NCI-H460 (cell line): ENCODE measurements around the gene ATP5ME. TPM values are rescaled to one million over a fixed set of nuclear protein-coding genes. Genes with fewer than 3 reads are reported as not detected.

Source experiments
- DNase-seq: peaks from one replicate; pipeline ENCODE4 v3.0.0-alpha.2; 2016; ENCODE audit warnings: low read depth; ENCODE audit errors: extremely low read depth
- total RNA-seq: library from RNA; depleted of rRNA; stranded (reverse); fragments of >200 nt; shearing (Covaris generic); gene quantifications from 2 replicates; pipeline ENCODE4 v1.2.3, GENCODE V29; 2014; rRNA removed

ATP5ME gene
- total RNA-seq, 1 experiment from 2014 or later: 307 TPM

GRCh38 chr4:624705-625590 lies 49.1 kb downstream of the ATP5ME start, which contains the start of gene PDE6B:
Gene PDE6B, plus strand, starts transcription at chr4:625573. Its CDS starts 54 bp downstream, at chr4:625627.
- DNase-seq: no peak

DNA sequence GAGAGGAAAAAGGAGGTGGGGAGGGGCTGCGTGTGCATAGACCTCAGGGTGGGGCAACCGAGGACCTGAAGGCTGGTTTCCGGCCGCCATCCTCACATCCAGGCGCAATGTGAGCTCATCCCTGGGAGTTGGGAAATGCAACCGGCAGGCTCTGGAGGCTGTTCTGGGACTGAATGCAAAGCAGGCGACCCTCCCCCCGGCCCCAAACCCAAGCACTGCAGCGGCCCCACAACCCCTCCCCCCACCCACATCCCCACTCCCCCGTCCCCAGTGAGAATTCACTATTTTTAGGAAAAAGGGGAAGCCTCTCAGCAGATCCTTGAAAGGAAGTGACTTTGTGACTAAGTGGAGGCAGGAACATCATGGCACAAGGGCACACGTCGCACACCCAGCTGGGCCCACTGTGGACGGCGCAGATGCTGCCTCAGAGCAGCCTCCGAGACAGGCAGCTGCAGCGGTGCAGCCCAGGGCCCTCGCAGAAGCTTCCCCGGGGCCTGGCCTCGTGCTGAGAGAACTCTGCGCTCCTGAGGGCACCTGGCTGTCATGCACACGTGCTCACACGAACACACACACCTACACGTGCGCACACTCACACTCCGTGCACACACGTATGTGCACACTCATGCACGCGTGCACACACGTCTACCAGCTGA lies 50.0 kb downstream of the ATP5ME start:
- no peak for DNase-seq

GRCh38 chr4:622996-623913 lies 50.8 kb downstream of the ATP5ME start:
- DNase-seq: no peak

Other genes starting within 250 kb of the ATP5ME start
- 30.9 and 43.0 TPM in 2 replicates for gene ZNF721, start 175.1 kb downstream of the ATP5ME start, total RNA-seq
- 27.0 and 36.0 TPM in 2 replicates for gene PIGG, start 175.1 kb downstream of the ATP5ME start, total RNA-seq
- not detected in 2 replicates for gene TMEM271, start 98.0 kb downstream of the ATP5ME start, total RNA-seq
- gene PDE6B, start 48.7 kb downstream of the ATP5ME start, total RNA-seq: not detected in 2 replicates
- gene MYL5, start 266 bp upstream of the ATP5ME start, total RNA-seq: 13.4 and 14.2 TPM in 2 replicates
- not detected in 2 replicates for gene SLC49A3, start 14.9 kb upstream of the ATP5ME start, total RNA-seq
- gene PCGF3, start 31.6 kb upstream of the ATP5ME start, total RNA-seq: 28.4 and 29.9 TPM in 2 replicates
- 0.10 and 0.61 TPM in 2 replicates for gene CPLX1, start 151.9 kb upstream of the ATP5ME start, total RNA-seq